Measurements from ENCODE around the gene PIK3R1.

- TF ChIP-seq CTCF (conservative IDR thresholded peaks at IDR 0.05) (no peak), ZFX (IDR thresholded peaks at IDR 0.05) (no peak)
Measured at GRCh38 chr5:68224509-68225187, 9.1 kb downstream of the PIK3R1 start.
